Liver (tissue), 9 donors: Measurements from ENCODE around the gene TP63. TPM values are rescaled to one million over a fixed set of nuclear protein-coding genes. Genes with fewer than 3 reads are reported as not detected.

Source experiments
- DNase-seq: peaks from one replicate; pipeline ENCODE4 v3.0.0-alpha.2; 2017; ENCODE audit warnings: low spot score
- H3K27ac ChIP-seq, 2 donors: one replicate each; pipeline ENCODE4 v1.7.0; 2013; ENCODE audit warnings: inconsistent platforms in 2 of 2, low read length in 2 of 2, control low read depth in 1 of 2, low read depth in 1 of 2, mild to moderate bottlenecking in 1 of 2
- H3K27me3 ChIP-seq, 4 donors: one replicate each; pipeline versions ENCODE4 v1.6.1 to v1.7.0; 2013; ENCODE audit warnings: low read length in 3 of 4, inconsistent platforms in 1 of 4, mild to moderate bottlenecking in 1 of 4, moderate library complexity in 1 of 4; ENCODE audit not compliant: control insufficient read depth in 4 of 4, insufficient read depth in 4 of 4
- H3K36me3 ChIP-seq, 4 donors: one replicate each; pipeline versions ENCODE4 v1.6.1 to v1.7.0; 2013; ENCODE audit warnings: low read length in 3 of 4, mild to moderate bottlenecking in 3 of 4, low read depth in 1 of 4, moderate library complexity in 1 of 4; ENCODE audit not compliant: control insufficient read depth in 4 of 4, insufficient read depth in 3 of 4
- H3K4me1 ChIP-seq, 4 donors: one replicate each; pipeline versions ENCODE4 v1.6.1 to v1.7.0; 2013; ENCODE audit warnings: low read length in 3 of 4, mild to moderate bottlenecking in 3 of 4, moderate library complexity in 1 of 4; ENCODE audit not compliant: control insufficient read depth in 4 of 4, insufficient read depth in 4 of 4
- H3K4me3 ChIP-seq, 3 donors: one replicate each; pipeline versions ENCODE4 v1.6.1 to v1.7.0; 2013; ENCODE audit warnings: low read length in 3 of 3, control low read depth in 1 of 3, low read depth in 1 of 3, mild to moderate bottlenecking in 1 of 3
- H3K9ac ChIP-seq, 2 donors: one replicate each; pipeline ENCODE4 v1.7.0; 2013; ENCODE audit warnings: low read length in 2 of 2, mild to moderate bottlenecking in 2 of 2, moderate library complexity in 2 of 2, control low read depth in 1 of 2, low read depth in 1 of 2
- H3K9me3 ChIP-seq, 4 donors: one replicate each; pipeline versions ENCODE4 v1.6.1 to v1.7.0; 2013; ENCODE audit warnings: low read length in 3 of 4; ENCODE audit not compliant: control insufficient read depth in 4 of 4
- ATF3 ChIP-seq: IDR thresholded peaks from 2 replicates; pipeline ENCODE4 v1.6.1; 2016; ENCODE audit warnings: antibody characterized with exemption
- EGR1 ChIP-seq, 2 donors: IDR thresholded peaks; 2 replicates each; pipeline ENCODE4 v1.6.1; 2016 to 2018; ENCODE audit warnings: antibody characterized with exemption in 2 of 2, low read depth in 2 of 2
- FOXA1 ChIP-seq: IDR thresholded peaks from 2 replicates; pipeline ENCODE4 v1.6.1; 2016; ENCODE audit warnings: antibody characterized with exemption
- FOXA2 ChIP-seq: IDR thresholded peaks from 2 replicates; pipeline ENCODE4 v1.6.1; 2016; ENCODE audit warnings: antibody characterized with exemption
- GABPA ChIP-seq, 2 donors: IDR thresholded peaks in 1 of 2; conservative IDR thresholded peaks in 1 of 2; 2 replicates each; pipeline ENCODE4 v1.6.1; 2016; ENCODE audit warnings: antibody characterized with exemption in 2 of 2, mild to moderate bottlenecking in 1 of 2, moderate library complexity in 1 of 2
- HNF4A ChIP-seq, 2 donors: conservative IDR thresholded peaks; 2 replicates each; pipeline ENCODE4 v1.6.1; 2016; ENCODE audit warnings: antibody characterized with exemption in 2 of 2, mild to moderate bottlenecking in 2 of 2
- HNF4G ChIP-seq: IDR thresholded peaks from 2 replicates; pipeline ENCODE4 v1.6.1; 2016; ENCODE audit warnings: antibody characterized with exemption
- MAX ChIP-seq: IDR thresholded peaks from 2 replicates; pipeline ENCODE4 v1.6.1; 2016; ENCODE audit warnings: antibody characterized with exemption
- NR2F2 ChIP-seq: IDR thresholded peaks from 2 replicates; pipeline ENCODE4 v1.6.1; 2016; ENCODE audit warnings: antibody characterized with exemption
- RAD21 ChIP-seq, 2 donors: IDR thresholded peaks; 2 replicates each; pipeline ENCODE4 v1.6.1; 2016; ENCODE audit warnings: antibody characterized with exemption in 2 of 2, mild to moderate bottlenecking in 2 of 2
- REST ChIP-seq: IDR thresholded peaks from 2 replicates; pipeline ENCODE4 v1.6.1; 2016; ENCODE audit warnings: antibody characterized with exemption, mild to moderate bottlenecking
- RXRA ChIP-seq, 2 donors: IDR thresholded peaks; 2 replicates each; pipeline ENCODE4 v1.6.1; 2017 to 2018; ENCODE audit warnings: antibody characterized with exemption in 2 of 2, mild to moderate bottlenecking in 1 of 2
- SP1 ChIP-seq: IDR thresholded peaks from 2 replicates; pipeline ENCODE4 v1.6.1; 2018; ENCODE audit warnings: antibody characterized with exemption, mild to moderate bottlenecking
- TAF1 ChIP-seq: conservative IDR thresholded peaks from 2 replicates; pipeline ENCODE4 v1.6.1; 2016; ENCODE audit warnings: antibody characterized with exemption, mild to moderate bottlenecking
- YY1 ChIP-seq: IDR thresholded peaks from 2 replicates; pipeline ENCODE4 v1.6.1; 2016; ENCODE audit warnings: antibody characterized with exemption, mild to moderate bottlenecking
- ZBTB33 ChIP-seq: IDR thresholded peaks from 2 replicates; pipeline ENCODE4 v1.6.1; 2016; ENCODE audit warnings: antibody characterized with exemption
- WGBS: extraction: QIAGEN DNeasy Blood & Tissue Kit; methylation state at CpG from one replicate; pipeline ENCODE4 v1.1.7; 2013; 5-methylcytosine and 5-hydroxymethylcytosine counted together
- polyA plus RNA-seq, 2 donors: library from polyadenylated mRNA; stranded (reverse) in 1 of 2; unstranded in 1 of 2; fragments of 200-250 nt in 1 of 2; fragments of >200 nt in 1 of 2; fragmentation: Nextera tagmentation in 1 of 2; extraction: Ambion mirVana in 1 of 2; gene quantifications; one replicate each; pipeline versions ENCODE4 v1.2.1 to v1.2.3, GENCODE V29; 2013 to 2015
- total RNA-seq, 2 donors: library from RNA; depleted of rRNA; stranded (reverse); fragments of >200 nt; gene quantifications; one replicate each; pipeline ENCODE4 v1.2.3, GENCODE V29; 2014
- TF ChIP-seq, protein P1 (sequence below): fragments of 150-350 bp; IDR thresholded peaks from 2 replicates; pipeline ENCODE4 v1.5.1; 2017; ENCODE audit warnings: improper control_type of control experiment, low read depth, low read length; ENCODE audit not compliant: missing input control
- donor health status: healthy.
- donor health status: healthy.
- donor health status: healthy.
- donor health status: healthy.
- donor health status: healthy.

The TP63 gene
- total and polyA plus RNA-seq, 4 donors, result under 0.01 to 0.08 (median 0.05) TPM; not detected in 1

DNA sequence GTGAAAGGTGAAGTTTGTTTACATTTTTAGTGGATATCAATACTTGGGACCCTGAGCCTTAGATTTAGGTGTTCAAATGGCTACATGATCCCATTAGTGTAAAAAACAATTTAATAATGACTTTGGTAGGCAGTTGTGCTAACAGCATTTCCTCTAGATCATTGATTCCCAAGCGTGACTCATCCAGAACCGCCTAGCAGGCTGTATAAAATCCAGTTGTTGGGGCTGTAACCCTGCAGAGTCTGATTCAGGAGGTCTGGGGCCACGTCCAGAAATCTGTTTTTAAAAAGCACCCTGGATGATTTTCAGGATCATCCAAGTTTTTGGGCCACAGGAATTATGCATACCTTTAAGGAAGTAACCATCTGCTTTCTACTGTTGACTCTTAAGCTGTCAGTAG is 156.4 kb downstream of the TP63 start:
- no peak for DNase-seq
- no peak for TF ChIP-seq NR2F2
- no peak for TF ChIP-seq REST
- TF ChIP-seq FOXA2, result no peak
- TF ChIP-seq, protein P1, sequence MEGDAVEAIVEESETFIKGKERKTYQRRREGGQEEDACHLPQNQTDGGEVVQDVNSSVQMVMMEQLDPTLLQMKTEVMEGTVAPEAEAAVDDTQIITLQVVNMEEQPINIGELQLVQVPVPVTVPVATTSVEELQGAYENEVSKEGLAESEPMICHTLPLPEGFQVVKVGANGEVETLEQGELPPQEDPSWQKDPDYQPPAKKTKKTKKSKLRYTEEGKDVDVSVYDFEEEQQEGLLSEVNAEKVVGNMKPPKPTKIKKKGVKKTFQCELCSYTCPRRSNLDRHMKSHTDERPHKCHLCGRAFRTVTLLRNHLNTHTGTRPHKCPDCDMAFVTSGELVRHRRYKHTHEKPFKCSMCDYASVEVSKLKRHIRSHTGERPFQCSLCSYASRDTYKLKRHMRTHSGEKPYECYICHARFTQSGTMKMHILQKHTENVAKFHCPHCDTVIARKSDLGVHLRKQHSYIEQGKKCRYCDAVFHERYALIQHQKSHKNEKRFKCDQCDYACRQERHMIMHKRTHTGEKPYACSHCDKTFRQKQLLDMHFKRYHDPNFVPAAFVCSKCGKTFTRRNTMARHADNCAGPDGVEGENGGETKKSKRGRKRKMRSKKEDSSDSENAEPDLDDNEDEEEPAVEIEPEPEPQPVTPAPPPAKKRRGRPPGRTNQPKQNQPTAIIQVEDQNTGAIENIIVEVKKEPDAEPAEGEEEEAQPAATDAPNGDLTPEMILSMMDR, result no peak
- TF ChIP-seq HNF4G, result no peak
- Histone ChIP-seq H3K27ac (no peak overlapping the region), H3K27me3 (no peaks in the 10 kb centered on the region), H3K4me1 (no peaks in the 10 kb centered on the region), H3K4me3 (no peak overlapping the region), H3K36me3 (no peaks in the 10 kb centered on the region), H3K9ac (no peak overlapping the region), H3K9me3 (no peaks in the 10 kb centered on the region)
- 59% methylated on average over 3 of the region's 3 CpGs for WGBS

DNA sequence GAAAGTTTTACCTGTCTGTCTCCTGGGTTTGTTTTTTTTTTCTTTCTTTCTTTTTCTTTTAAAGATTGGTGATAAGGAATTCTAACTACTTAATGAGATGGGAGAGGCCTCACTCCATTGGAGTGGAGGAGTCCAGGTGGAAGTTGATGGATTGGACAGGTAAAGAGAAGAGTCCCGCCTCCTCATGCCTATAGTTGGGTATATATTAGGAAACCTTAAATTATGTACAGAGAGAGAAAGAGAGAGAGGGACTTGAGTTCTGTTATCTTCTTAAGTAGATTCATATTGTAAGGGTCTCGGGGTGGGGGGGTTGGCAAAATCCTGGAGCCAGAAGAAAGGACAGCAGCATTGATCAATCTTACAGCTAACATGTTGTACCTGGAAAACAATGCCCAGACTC is 158.2 kb downstream of the TP63 start:
- H3K4me1 ChIP-seq, result no peaks in the 10 kb centered on the region
- H3K4me3 ChIP-seq, result no peak overlapping the region
- no peaks in the 10 kb centered on the region for H3K36me3 ChIP-seq
- H3K9ac ChIP-seq, result no peak overlapping the region
- no peak for DNase-seq
- 77% methylated on average over 2 of the region's 2 CpGs for WGBS
- no peaks in the 10 kb centered on the region for H3K27me3 ChIP-seq
- no peaks in the 10 kb centered on the region for H3K9me3 ChIP-seq
- H3K27ac ChIP-seq, result no peak overlapping the region
- TF ChIP-seq RXRA (IDR thresholded peaks at IDR 0.05) (no peak), YY1 (no peak)

DNA sequence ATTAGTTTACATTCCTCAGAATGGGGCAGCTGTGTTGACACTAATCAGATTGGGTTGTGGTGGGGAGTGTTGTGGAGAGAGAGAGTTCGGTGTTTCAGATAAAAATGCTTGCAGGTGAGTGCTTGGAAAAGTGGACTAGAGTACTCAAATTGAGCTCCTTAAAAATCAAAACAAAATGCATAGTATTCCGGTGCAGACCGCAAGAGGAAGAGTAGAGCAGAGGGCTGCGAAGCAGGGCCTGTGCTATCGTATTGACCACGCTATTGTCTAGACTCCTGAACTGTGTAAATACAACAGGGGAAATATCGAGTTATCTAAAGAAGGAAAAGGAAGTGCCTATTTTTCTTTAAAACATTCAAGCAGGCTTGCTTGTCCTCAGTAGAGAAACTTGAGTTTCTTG is 159.5 kb downstream of the TP63 start:
- WGBS, result 59% methylated on average over 7 of the region's 7 CpGs
- H3K36me3 ChIP-seq, result no peaks in the 10 kb centered on the region
- no peak overlapping the region for H3K27ac ChIP-seq
- H3K4me3 ChIP-seq, result no peak overlapping the region
- H3K27me3 ChIP-seq, result no peaks in the 10 kb centered on the region
- no peak overlapping the region for H3K9ac ChIP-seq
- no peak for DNase-seq
- TF ChIP-seq ZBTB33 (no peak), FOXA1 (no peak), YY1 (no peak), RXRA (IDR thresholded peaks at IDR 0.05) (no peak), GABPA (IDR thresholded peaks at IDR 0.05 in 1 of 2, conservative IDR thresholded peaks at IDR 0.05 in 1 of 2) (no peak), REST (no peak), EGR1 (IDR thresholded peaks at IDR 0.05; ENCODE audit: low read depth in 2 of 2) (no peak), RAD21 (IDR thresholded peaks at IDR 0.05) (no peak), HNF4G (no peak), MAX (no peak), SP1 (no peak), ATF3 (no peak), FOXA2 (no peak), TAF1 (no peak), HNF4A (conservative IDR thresholded peaks at IDR 0.05) (no peak)
- no peaks in the 10 kb centered on the region for H3K9me3 ChIP-seq
- H3K4me1 ChIP-seq, result no peaks in the 10 kb centered on the region
